ENCODE data around the gene EVI5L. TPM values are rescaled to one million over a fixed set of nuclear protein-coding genes. Genes with fewer than 3 reads are reported as not detected.
"Not testable (repeated sequence)": the region's sequence is repeated elsewhere in the genome, so short reads cannot be mapped to it uniquely, and the experiment has no call there.

EVI5L gene
- polyA plus RNA-seq, 1 of the 3 experiments (the other 2 are of a cell fraction), result 9.7 TPM

- H4K20me1 ChIP-seq (ENCODE audit: insufficient read depth); H3F3A ChIP-seq (replicated peaks; ENCODE audit: insufficient read depth); DNase-seq; H3K9me2 ChIP-seq; H3K4me2 ChIP-seq; POLR2A ChIA-PET; H3K79me2 ChIP-seq (ENCODE audit: insufficient read depth); H3K4me3 ChIP-seq (ENCODE audit: low read depth in 2 of 2, low read length in 1 of 2); H2AFZ ChIP-seq (ENCODE audit: low read depth); H3K27me3 ChIP-seq (ENCODE audit: insufficient read depth); H3K9me3 ChIP-seq; H3K36me3 ChIP-seq (replicated peaks in 1 of 2; ENCODE audit: control insufficient read depth in 1 of 2, insufficient read depth in 2 of 2, low read length in 1 of 2); H3K9ac ChIP-seq; H3K27ac ChIP-seq (ENCODE audit: low read depth in 2 of 2, low read length in 1 of 2): not testable (repeated sequence)
- 93% methylated on average over 8 of the region's 8 CpGs for WGBS (ENCODE audit: low lambda C conversion rate)
- CTCF ChIA-PET, result interaction anchor here (1.6 kb wide), 1 partner anchor 85 kb away, joined by 5 read pairs; the partner anchor contains the start of gene TIMM44
- H3K4me1 ChIP-seq (ENCODE audit: control insufficient read depth in 1 of 2, insufficient read depth in 2 of 2, low read depth in 1 of 2, low read length in 1 of 2), result peaks cover 0 to 13% of the 10 kb centered on the region in 2 experiments; a peak in 1 of 4 replicates
Observed at GRCh38 chr19:7859087-7859486, 29.1 kb downstream of the EVI5L start.

DNA sequence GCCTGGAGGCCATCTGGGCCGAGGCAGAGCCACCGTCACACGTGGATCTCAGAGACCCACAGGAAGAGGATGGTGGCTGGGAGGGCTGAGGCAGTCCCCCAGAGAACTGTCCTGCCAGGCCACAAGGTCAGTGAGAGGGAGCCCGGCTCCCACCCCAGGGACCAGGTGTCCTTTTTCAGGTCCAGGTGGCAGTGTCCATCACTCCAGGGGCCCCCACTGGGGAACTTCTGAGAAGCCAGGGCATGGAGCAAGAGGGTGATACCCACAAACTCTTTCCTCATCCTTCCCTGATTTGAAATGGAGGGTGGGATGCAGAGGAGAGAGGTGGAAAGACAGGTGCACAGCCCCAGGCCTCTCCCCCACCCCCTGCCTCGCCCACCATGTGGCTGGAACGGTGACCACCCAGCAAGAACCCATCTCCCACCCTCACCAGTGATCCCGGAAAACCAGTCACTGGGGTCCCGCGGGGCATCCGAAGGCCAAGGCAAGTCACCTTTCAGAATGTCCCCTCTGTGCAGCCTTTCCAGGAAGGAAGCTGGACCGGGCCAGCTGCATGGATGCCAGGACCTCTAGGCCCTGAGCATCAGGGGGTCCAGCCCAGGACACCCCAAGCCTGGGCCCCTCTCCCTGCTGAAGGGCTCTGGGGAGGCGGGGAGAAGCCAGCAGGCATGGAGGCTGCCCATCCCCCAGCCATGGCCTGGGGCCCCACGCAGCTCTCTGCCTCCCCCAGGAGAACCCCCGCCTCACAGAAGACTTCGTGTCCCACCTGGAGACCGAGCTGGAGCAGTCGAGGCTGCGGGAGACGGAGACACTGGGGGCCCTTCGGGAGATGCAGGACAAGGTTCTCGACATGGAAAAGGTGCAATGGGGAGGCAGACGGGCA, 30.1 kb downstream of the EVI5L start:
- Histone ChIP-seq H3K4me3 (ENCODE audit: low read depth in 2 of 2, low read length in 1 of 2) (no peak overlapping the region), H3K4me1 (ENCODE audit: control insufficient read depth in 1 of 2, insufficient read depth in 2 of 2, low read depth in 1 of 2, low read length in 1 of 2) (peaks cover 0 to 13% of the 10 kb centered on the region in 2 experiments; a peak in 1 of 4 replicates), H3K36me3 (replicated peaks in 1 of 2; ENCODE audit: control insufficient read depth in 1 of 2, insufficient read depth in 2 of 2, low read length in 1 of 2) (no peaks in the 10 kb centered on the region), H3K27me3 (ENCODE audit: insufficient read depth) (no peaks in the 10 kb centered on the region), H3K27ac (ENCODE audit: low read depth in 2 of 2, low read length in 1 of 2) (no peak overlapping the region), H3K4me2 (no peak overlapping the region), H3K9me2 (no peaks in the 10 kb centered on the region), H2AFZ (ENCODE audit: low read depth) (no peak overlapping the region), H3K9me3 (no peaks in the 10 kb centered on the region), H3F3A (replicated peaks; ENCODE audit: insufficient read depth) (no peaks in the 10 kb centered on the region), H3K9ac (no peak overlapping the region), H4K20me1 (ENCODE audit: insufficient read depth) (no peaks in the 10 kb centered on the region), H3K79me2 (ENCODE audit: insufficient read depth) (no peaks in the 10 kb centered on the region)
- ChIA-PET CTCF (interaction anchor here (1.6 kb wide), 1 partner anchor 84 kb away, joined by 5 read pairs; the partner anchor contains the start of gene TIMM44), POLR2A (no interaction called here)
- 88% methylated on average over 10 of the region's 22 CpGs for WGBS (ENCODE audit: low lambda C conversion rate)
- DNase-seq, result no peak
- TF ChIP-seq YY1 (IDR thresholded peaks at IDR 0.05; ENCODE audit: low read depth), result no peak

GRCh38 chr19:7860714-7861618, 30.9 kb downstream of the EVI5L start:
- no peaks in the 10 kb centered on the region for H3K9me3 ChIP-seq
- no peak overlapping the region for H2AFZ ChIP-seq (ENCODE audit: low read depth)
- POLR2A ChIA-PET, result interaction anchor here (1.5 to 1.6 kb wide), 2 partner anchors 14 to 59 kb away, joined by 6 to 8 read pairs; partner anchors contain the start of gene SNAPC2

More at GRCh38 chr19:7860714-7861618, 30.9 kb downstream of the EVI5L start:
- H3K9ac ChIP-seq, result no peak overlapping the region
- CTCF ChIA-PET, result interaction anchor here (0.6 to 3.1 kb wide), 9 partner anchors 8 to 70 kb away, joined by 3 to 41 read pairs (median 5); partner anchors contain the start of genes MAP2K7 and SNAPC2
- H3K27me3 ChIP-seq (ENCODE audit: insufficient read depth), result no peaks in the 10 kb centered on the region
- H4K20me1 ChIP-seq (ENCODE audit: insufficient read depth), result no peaks in the 10 kb centered on the region
- H3K9me2 ChIP-seq, result no peaks in the 10 kb centered on the region
- peaks cover 0 to 13% of the 10 kb centered on the region in 2 experiments; a peak in 1 of 4 replicates for H3K4me1 ChIP-seq (ENCODE audit: control insufficient read depth in 1 of 2, insufficient read depth in 2 of 2, low read depth in 1 of 2, low read length in 1 of 2)
- H3K4me3 ChIP-seq (ENCODE audit: low read depth in 2 of 2, low read length in 1 of 2), result no peak overlapping the region
- no peaks in the 10 kb centered on the region for H3F3A ChIP-seq (replicated peaks; ENCODE audit: insufficient read depth)
- 84% methylated on average over 11 of the region's 14 CpGs for WGBS (ENCODE audit: low lambda C conversion rate)
- no peaks in the 10 kb centered on the region for H3K79me2 ChIP-seq (ENCODE audit: insufficient read depth)
- no peak for TF ChIP-seq EP300 (IDR thresholded peaks at IDR 0.05; ENCODE audit: borderline replicate concordance in 1 of 2, low read depth in 1 of 2, low read length in 1 of 2)
- TF ChIP-seq JUND (IDR thresholded peaks at IDR 0.05), result no peak
- TF ChIP-seq, protein P1, sequence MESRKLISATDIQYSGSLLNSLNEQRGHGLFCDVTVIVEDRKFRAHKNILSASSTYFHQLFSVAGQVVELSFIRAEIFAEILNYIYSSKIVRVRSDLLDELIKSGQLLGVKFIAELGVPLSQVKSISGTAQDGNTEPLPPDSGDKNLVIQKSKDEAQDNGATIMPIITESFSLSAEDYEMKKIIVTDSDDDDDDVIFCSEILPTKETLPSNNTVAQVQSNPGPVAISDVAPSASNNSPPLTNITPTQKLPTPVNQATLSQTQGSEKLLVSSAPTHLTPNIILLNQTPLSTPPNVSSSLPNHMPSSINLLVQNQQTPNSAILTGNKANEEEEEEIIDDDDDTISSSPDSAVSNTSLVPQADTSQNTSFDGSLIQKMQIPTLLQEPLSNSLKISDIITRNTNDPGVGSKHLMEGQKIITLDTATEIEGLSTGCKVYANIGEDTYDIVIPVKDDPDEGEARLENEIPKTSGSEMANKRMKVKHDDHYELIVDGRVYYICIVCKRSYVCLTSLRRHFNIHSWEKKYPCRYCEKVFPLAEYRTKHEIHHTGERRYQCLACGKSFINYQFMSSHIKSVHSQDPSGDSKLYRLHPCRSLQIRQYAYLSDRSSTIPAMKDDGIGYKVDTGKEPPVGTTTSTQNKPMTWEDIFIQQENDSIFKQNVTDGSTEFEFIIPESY (IDR thresholded peaks at IDR 0.05; ENCODE audit: borderline replicate concordance, low read depth), result no peak
- TF ChIP-seq RFX5 (IDR thresholded peaks at IDR 0.05; ENCODE audit: low read length), result no peak
- no peak overlapping the region for H3K4me2 ChIP-seq
- H3K36me3 ChIP-seq (replicated peaks in 1 of 2; ENCODE audit: control insufficient read depth in 1 of 2, insufficient read depth in 2 of 2, low read length in 1 of 2), result no peaks in the 10 kb centered on the region
- H3K27ac ChIP-seq (ENCODE audit: low read depth in 2 of 2, low read length in 1 of 2), result no peak overlapping the region; a peak in 1 of 4 replicates
- DNase-seq, result no peak
